ENCODE measurements around the gene CAPN2.
"Not testable (repeated sequence)": the region's sequence is repeated elsewhere in the genome, so short reads cannot be mapped to it uniquely, and the experiment has no call there.

Gene CAPN2

DNA sequence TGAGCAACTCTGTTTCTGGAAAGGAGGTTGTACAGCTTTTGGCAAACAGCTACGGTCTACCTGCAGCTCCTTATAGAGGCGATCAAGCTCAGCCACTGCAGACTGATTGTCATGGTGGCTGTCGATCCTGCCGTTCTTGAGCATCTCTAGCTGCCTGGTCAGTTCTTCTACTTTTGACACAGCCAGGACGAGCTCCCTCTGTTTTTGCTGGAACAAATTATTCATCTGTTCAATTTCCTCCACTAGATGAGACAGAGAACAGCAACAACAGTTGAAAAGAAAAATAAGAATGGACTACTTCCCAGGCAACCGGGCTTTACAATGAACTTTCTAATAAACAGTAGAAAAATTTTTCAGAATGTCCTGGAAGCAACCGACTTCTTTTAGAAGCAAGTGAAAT, 90.9 kb downstream of the CAPN2 start:
- TF ChIP-seq, protein P1, sequence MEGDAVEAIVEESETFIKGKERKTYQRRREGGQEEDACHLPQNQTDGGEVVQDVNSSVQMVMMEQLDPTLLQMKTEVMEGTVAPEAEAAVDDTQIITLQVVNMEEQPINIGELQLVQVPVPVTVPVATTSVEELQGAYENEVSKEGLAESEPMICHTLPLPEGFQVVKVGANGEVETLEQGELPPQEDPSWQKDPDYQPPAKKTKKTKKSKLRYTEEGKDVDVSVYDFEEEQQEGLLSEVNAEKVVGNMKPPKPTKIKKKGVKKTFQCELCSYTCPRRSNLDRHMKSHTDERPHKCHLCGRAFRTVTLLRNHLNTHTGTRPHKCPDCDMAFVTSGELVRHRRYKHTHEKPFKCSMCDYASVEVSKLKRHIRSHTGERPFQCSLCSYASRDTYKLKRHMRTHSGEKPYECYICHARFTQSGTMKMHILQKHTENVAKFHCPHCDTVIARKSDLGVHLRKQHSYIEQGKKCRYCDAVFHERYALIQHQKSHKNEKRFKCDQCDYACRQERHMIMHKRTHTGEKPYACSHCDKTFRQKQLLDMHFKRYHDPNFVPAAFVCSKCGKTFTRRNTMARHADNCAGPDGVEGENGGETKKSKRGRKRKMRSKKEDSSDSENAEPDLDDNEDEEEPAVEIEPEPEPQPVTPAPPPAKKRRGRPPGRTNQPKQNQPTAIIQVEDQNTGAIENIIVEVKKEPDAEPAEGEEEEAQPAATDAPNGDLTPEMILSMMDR (IDR thresholded peaks at IDR 0.05; ENCODE audit: low read depth, low read length): no peak
- no peak for DNase-seq (ENCODE audit: extremely low read depth, low read depth)

DNA sequence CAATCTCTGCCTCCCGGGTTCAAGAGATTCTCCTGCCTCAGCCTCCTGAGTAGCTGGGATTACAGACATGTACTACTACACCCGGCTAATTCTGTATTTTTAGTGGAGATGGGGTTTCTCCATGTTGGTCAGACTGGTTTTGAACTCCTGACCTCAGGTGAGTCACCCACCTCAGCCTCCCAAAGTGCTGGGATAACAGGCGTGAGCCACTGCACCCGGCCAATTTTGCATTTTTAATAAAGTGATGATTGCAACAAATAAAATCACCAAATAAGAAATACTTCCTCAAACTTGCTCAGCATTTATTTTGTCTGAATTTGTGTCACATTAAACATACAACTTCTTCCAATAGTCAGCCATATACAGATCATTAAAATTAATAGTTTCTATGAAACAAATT, 97.6 kb downstream of the CAPN2 start:
- not testable (repeated sequence) for DNase-seq (ENCODE audit: extremely low read depth, low read depth)

- DNase-seq (ENCODE audit: extremely low read depth, low read depth): no peak
- TF ChIP-seq, protein P1 (IDR thresholded peaks at IDR 0.05; ENCODE audit: low read depth, low read length): no peak
These were observed 98.2 kb downstream of the CAPN2 start for GRCh38 chr1:223810586-223810985.

GRCh38 chr1:223811634-223812101, 99.3 kb downstream of the CAPN2 start:
- TF ChIP-seq, protein P1 (IDR thresholded peaks at IDR 0.05; ENCODE audit: low read depth, low read length): peak; percentile 49
- no peak for DNase-seq (ENCODE audit: extremely low read depth, low read depth)

GRCh38 chr1:223813645-223814044, 101.3 kb downstream of the CAPN2 start:
- no peak for DNase-seq (ENCODE audit: extremely low read depth, low read depth)
- TF ChIP-seq, protein P1 (IDR thresholded peaks at IDR 0.05; ENCODE audit: low read depth, low read length): no peak

GRCh38 chr1:223815020-223815853, 102.9 kb downstream of the CAPN2 start:
- no peak for DNase-seq (ENCODE audit: extremely low read depth, low read depth)
- TF ChIP-seq, protein P1 (IDR thresholded peaks at IDR 0.05; ENCODE audit: low read depth, low read length): no peak

- no peak for DNase-seq (ENCODE audit: extremely low read depth, low read depth)
- TF ChIP-seq, protein P1 (IDR thresholded peaks at IDR 0.05; ENCODE audit: low read depth, low read length): no peak
These were observed 103.5 kb downstream of the CAPN2 start for GRCh38 chr1:223815865-223816264.

DNA sequence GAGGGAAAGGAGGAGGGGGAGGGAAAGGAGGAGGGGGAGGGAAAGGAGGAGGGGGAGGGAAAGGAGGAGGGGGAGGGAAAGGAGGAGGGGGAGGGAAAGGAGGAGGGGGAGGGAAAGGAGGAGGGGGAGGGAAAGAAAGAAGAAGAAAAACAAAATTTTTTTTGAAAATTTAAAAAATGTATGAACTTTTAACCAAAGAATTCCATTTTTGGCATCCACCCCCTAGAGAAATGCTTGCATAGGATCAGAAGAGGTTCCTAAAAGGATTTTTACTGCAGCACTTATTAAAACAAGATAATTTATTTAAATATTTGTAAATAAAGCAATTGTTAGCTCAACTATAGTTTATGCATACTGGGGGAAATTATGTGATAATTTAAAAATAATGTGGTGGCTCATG, 104.9 kb downstream of the CAPN2 start:
- DNase-seq (ENCODE audit: extremely low read depth, low read depth): not testable (repeated sequence)

Measured in AG09319 (cell line).